SK-N-SH treated with all-trans-retinoic acid at 6 μM for 48 hours (cell line): ENCODE data around the gene HPF1.
"Not testable (repeated sequence)": the region's sequence is repeated elsewhere in the genome, so short reads cannot be mapped to it uniquely, and the experiment has no call there.

Source experiments
- ATAC-seq: fragments of 200-7000 bp; cut with Tn5 transposase; 3 replicates; pipeline ENCODE4 v1.9.1; 2020; ENCODE audit warnings: mild to moderate bottlenecking, moderate library complexity
- ARNTL ChIP-seq: fragments of 450-650 bp; formaldehyde crosslinking; IDR thresholded peaks from 2 replicates; pipeline ENCODE4 v1.5.0; 2020; ENCODE audit warnings: low read depth, mild to moderate bottlenecking, moderate library complexity, borderline replicate concordance
- BACH2 ChIP-seq: fragments of 250-450 bp; sonication (Bioruptor Pico); IDR thresholded peaks from 2 replicates; pipeline ENCODE4 v1.9.0; 2021; ENCODE audit warnings: mild to moderate bottlenecking, borderline replicate concordance
- CSDC2 ChIP-seq: fragments of 250-450 bp; sonication (Bioruptor Pico); IDR thresholded peaks from 2 replicates; pipeline ENCODE4 v1.5.0; 2020; ENCODE audit warnings: mild to moderate bottlenecking, moderate library complexity
- CSRNP3 ChIP-seq: fragments of 250-450 bp; sonication (Bioruptor Pico); IDR thresholded peaks from 2 replicates; pipeline ENCODE4 v1.5.1; 2021; ENCODE audit warnings: mild to moderate bottlenecking, moderate library complexity
- ISL1 ChIP-seq: fragments of 250-450 bp; sonication (Bioruptor Pico); IDR thresholded peaks from 2 replicates; pipeline ENCODE4 v2.1.2; 2022; ENCODE audit warnings: mild to moderate bottlenecking, moderate library complexity
- OSR1 ChIP-seq: fragments of 250-450 bp; sonication (Bioruptor Pico); IDR thresholded peaks from 2 replicates; pipeline ENCODE4 v1.8.0; 2022; ENCODE audit warnings: moderate library complexity, mild to moderate bottlenecking, inconsistent platforms
- PATZ1 ChIP-seq: fragments of 250-450 bp; sonication (Bioruptor Pico); IDR thresholded peaks from 2 replicates; pipeline ENCODE4 v1.8.0; 2020; ENCODE audit warnings: mild to moderate bottlenecking, moderate library complexity, borderline replicate concordance
- POU6F1 ChIP-seq: fragments of 250-450 bp; sonication (Bioruptor Pico); IDR thresholded peaks from 2 replicates; pipeline ENCODE4 v1.8.0; 2021; ENCODE audit warnings: low read depth, mild to moderate bottlenecking, moderate library complexity, borderline replicate concordance
- PPARA ChIP-seq: fragments of 250-450 bp; sonication (Bioruptor Pico); IDR thresholded peaks from 2 replicates; pipeline ENCODE4 v1.5.0; 2020; ENCODE audit warnings: mild to moderate bottlenecking, borderline replicate concordance
- RARB ChIP-seq: fragments of 250-450 bp; sonication (Bioruptor Pico); IDR thresholded peaks from 2 replicates; pipeline ENCODE4 v1.8.0; 2021; ENCODE audit warnings: mild to moderate bottlenecking, moderate library complexity
- SNAI2 ChIP-seq: fragments of 250-450 bp; sonication (Bioruptor Pico); IDR thresholded peaks from 2 replicates; pipeline ENCODE4 v1.5.0; 2020; ENCODE audit warnings: mild to moderate bottlenecking, moderate library complexity
- TCF4 ChIP-seq: fragments of 250-450 bp; sonication (Bioruptor Pico); IDR thresholded peaks from 2 replicates; pipeline ENCODE4 v1.8.0; 2021; ENCODE audit warnings: mild to moderate bottlenecking, moderate library complexity, borderline replicate concordance
- TOX ChIP-seq: fragments of 250-450 bp; sonication (Bioruptor Pico); IDR thresholded peaks from 2 replicates; pipeline ENCODE4 v1.8.0; 2021; ENCODE audit warnings: mild to moderate bottlenecking, moderate library complexity, borderline replicate concordance
- TSHZ2 ChIP-seq: fragments of 250-450 bp; sonication (Bioruptor Pico); IDR thresholded peaks from 2 replicates; pipeline ENCODE4 v1.5.0; 2020; ENCODE audit warnings: mild to moderate bottlenecking, moderate library complexity
- ZC3H10 ChIP-seq: fragments of 250-450 bp; sonication (Bioruptor Pico); IDR thresholded peaks from 2 replicates; pipeline ENCODE4 v1.5.1; 2021; ENCODE audit warnings: mild to moderate bottlenecking, moderate library complexity
- ZFP3 ChIP-seq: fragments of 250-450 bp; sonication (Bioruptor Pico); IDR thresholded peaks from 2 replicates; pipeline ENCODE4 v1.5.0; 2020; ENCODE audit warnings: mild to moderate bottlenecking, moderate library complexity
- ZFP30 ChIP-seq: fragments of 450-650 bp; formaldehyde crosslinking; IDR thresholded peaks from 2 replicates; pipeline ENCODE4 v1.5.0; 2022; ENCODE audit warnings: mild to moderate bottlenecking, moderate library complexity
- ZNF565 ChIP-seq: fragments of 450-650 bp; formaldehyde crosslinking; conservative IDR thresholded peaks from 2 replicates; pipeline ENCODE4 v1.5.0; 2020; ENCODE audit warnings: low read depth, mild to moderate bottlenecking, moderate library complexity
- ZNF70 ChIP-seq: fragments of 450-650 bp; formaldehyde crosslinking; IDR thresholded peaks from 2 replicates; pipeline ENCODE4 v1.5.0; 2020; ENCODE audit warnings: mild to moderate bottlenecking, moderate library complexity
- ZNF8 ChIP-seq: fragments of 450-650 bp; formaldehyde crosslinking; IDR thresholded peaks from 2 replicates; pipeline ENCODE4 v1.5.0; 2020; ENCODE audit warnings: mild to moderate bottlenecking, moderate library complexity

HPF1 gene

GRCh38 chr4:169757575-169758184 is at the start of gene HPF1:
HPF1 (minus strand) TSS chr4:169757944; CDS start chr4:169757877, 67 bp downstream.
- TF ChIP-seq POU6F1 (CRISPR knock-in tag) (no peak), ARNTL (CRISPR knock-in tag) (no peak), TCF4 (CRISPR knock-in tag) (no peak), ZNF8 (CRISPR knock-in tag) (no peak), PATZ1 (CRISPR knock-in tag) (no peak), TOX (CRISPR knock-in tag) (no peak), PPARA (no peak)
- ATAC-seq, result peak; percentile 96

- not testable (repeated sequence) for ATAC-seq
Observed at GRCh38 chr4:169806770-169807169, 49.0 kb upstream of the HPF1 start.

GRCh38 chr4:169803413-169803812 is 45.7 kb upstream of the HPF1 start:
- TF ChIP-seq ISL1 (CRISPR knock-in tag) (no peak), ZC3H10 (no peak), ZNF565 (CRISPR knock-in tag) (no peak), ZNF8 (CRISPR knock-in tag) (no peak), ZNF70 (CRISPR knock-in tag) (no peak), RARB (CRISPR knock-in tag) (no peak), PPARA (no peak), TCF4 (CRISPR knock-in tag) (no peak), ZFP30 (no peak), CSRNP3 (CRISPR knock-in tag) (no peak)
- ATAC-seq, result no peak

- TF ChIP-seq PPARA (no peak), ARNTL (CRISPR knock-in tag) (no peak), CSRNP3 (CRISPR knock-in tag) (no peak)
- no peak for ATAC-seq
Observed at GRCh38 chr4:169802873-169803272, 45.1 kb upstream of the HPF1 start.

GRCh38 chr4:169800541-169800940 is 42.8 kb upstream of the HPF1 start:
- TF ChIP-seq ZNF8 (CRISPR knock-in tag), result no peak
- no peak for TF ChIP-seq CSDC2
- TF ChIP-seq BACH2 (CRISPR knock-in tag), result no peak
- TF ChIP-seq POU6F1 (CRISPR knock-in tag), result no peak
- no peak for TF ChIP-seq PATZ1 (CRISPR knock-in tag)
- no peak for TF ChIP-seq ZNF565 (CRISPR knock-in tag)
- no peak for TF ChIP-seq SNAI2 (CRISPR knock-in tag)
- TF ChIP-seq ZFP3 (CRISPR knock-in tag), result no peak
- no peak for TF ChIP-seq TSHZ2 (CRISPR knock-in tag)
- no peak for TF ChIP-seq OSR1 (CRISPR knock-in tag)
- TF ChIP-seq ARNTL (CRISPR knock-in tag), result no peak
- TF ChIP-seq RARB (CRISPR knock-in tag), result no peak
- no peak for TF ChIP-seq PPARA
- no peak for TF ChIP-seq TOX (CRISPR knock-in tag)
- no peak for TF ChIP-seq TCF4 (CRISPR knock-in tag)
- ATAC-seq, result no peak
